GM18519 (cell line): Measurements from ENCODE around the gene KLHL11.
"Not testable (repeated sequence)": the region's sequence is repeated elsewhere in the genome, so short reads cannot be mapped to it uniquely, and the experiment has no call there.

Source experiments
- ATAC-seq: cut with Tn5 transposase; IDR thresholded peaks from one replicate; pipeline ENCODE4 v1.9.1; 2021; ENCODE audit warnings: mild to moderate bottlenecking, moderate library complexity; ENCODE audit not compliant: unreplicated experiment, low FRiP score

KLHL11 gene

GRCh38 chr17:41891135-41892020 is 26.2 kb upstream of the KLHL11 start:
- no peak for ATAC-seq

- ATAC-seq = no peak
Observed at GRCh38 chr17:41888332-41888965, 23.2 kb upstream of the KLHL11 start.

- no peak for ATAC-seq
Observed at GRCh38 chr17:41885733-41886132, 20.5 kb upstream of the KLHL11 start.

- no peak for ATAC-seq
Observed at GRCh38 chr17:41882756-41883155, 17.5 kb upstream of the KLHL11 start.

GRCh38 chr17:41880130-41880529 is 14.9 kb upstream of the KLHL11 start:
- ATAC-seq = no peak

- not testable (repeated sequence) for ATAC-seq
Observed at GRCh38 chr17:41874293-41874670, 9.1 kb upstream of the KLHL11 start.

- ATAC-seq = no peak
Observed at GRCh38 chr17:41873559-41874292, 8.5 kb upstream of the KLHL11 start.

GRCh38 chr17:41871789-41872188 is 6.6 kb upstream of the KLHL11 start:
- ATAC-seq = no peak

- ATAC-seq = no peak
Observed at GRCh38 chr17:41870627-41871026, 5.4 kb upstream of the KLHL11 start.

- no peak for ATAC-seq
Observed at GRCh38 chr17:41870097-41870496, 4.9 kb upstream of the KLHL11 start.

GRCh38 chr17:41869426-41869825 is 4.2 kb upstream of the KLHL11 start:
- no peak for ATAC-seq

- ATAC-seq = no peak
Observed at GRCh38 chr17:41868568-41868967, 3.3 kb upstream of the KLHL11 start.

GRCh38 chr17:41865596-41865893 is 322 bp upstream of the KLHL11 start:
- no peak for ATAC-seq

- ATAC-seq = no peak
Observed at GRCh38 chr17:41864498-41864835, 756 bp downstream of the KLHL11 start.

GRCh38 chr17:41863074-41863848 is 2.0 kb downstream of the KLHL11 start:
- ATAC-seq = no peak

GRCh38 chr17:41860254-41860931 is 4.8 kb downstream of the KLHL11 start:
- ATAC-seq = no peak

GRCh38 chr17:41851382-41851781 is 13.8 kb downstream of the KLHL11 start:
- ATAC-seq = not testable (repeated sequence)

GRCh38 chr17:41849251-41849990 is 15.8 kb downstream of the KLHL11 start:
- no peak for ATAC-seq

GRCh38 chr17:41848788-41849187 is 16.4 kb downstream of the KLHL11 start:
- no peak for ATAC-seq

GRCh38 chr17:41844971-41845370 is 20.3 kb downstream of the KLHL11 start:
- no peak for ATAC-seq
